SU-DHL-6 (cell line): ENCODE measurements around the gene BMPR1A.

Experiments
- EZH2phosphoT487 ChIP-seq: fragments of 200-600 bp; sonication (generic), shearing (Covaris generic); conservative IDR thresholded peaks from 2 replicates; pipeline ENCODE4 v1.6.1; 2018; ENCODE audit warnings: mild to moderate bottlenecking, antibody characterized with exemption, low read length, moderate library complexity, mixed read lengths
- TF ChIP-seq, protein P1 (sequence below): fragments of 200-600 bp; sonication (generic); IDR thresholded peaks from one replicate; pipeline ENCODE4 v1.5.1; 2017; ENCODE audit warnings: antibody characterized with exemption, mild to moderate bottlenecking, low read length, moderate library complexity; ENCODE audit not compliant: insufficient read depth, poor library complexity, severe bottlenecking

DNA sequence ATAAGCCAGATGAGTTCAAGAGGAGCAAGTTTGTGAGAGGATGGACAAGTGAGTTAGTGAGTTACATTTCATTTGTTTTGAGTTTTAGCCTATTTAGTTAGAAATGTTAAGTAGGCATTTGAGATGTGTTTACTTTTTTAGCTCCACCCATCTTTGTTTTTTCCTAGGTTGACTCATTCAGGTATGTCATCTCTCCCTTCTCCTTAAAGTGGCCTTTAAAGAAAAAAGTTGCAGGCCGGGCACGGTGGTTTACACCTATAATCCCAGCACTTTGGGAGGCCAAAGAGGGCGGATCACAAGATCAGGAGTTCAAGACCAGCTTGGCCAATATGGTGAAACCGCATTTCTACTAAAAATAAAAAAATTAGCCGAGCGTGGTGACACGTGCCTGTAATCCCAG lies 71.2 kb downstream of the BMPR1A start:
- TF ChIP-seq, protein P1, sequence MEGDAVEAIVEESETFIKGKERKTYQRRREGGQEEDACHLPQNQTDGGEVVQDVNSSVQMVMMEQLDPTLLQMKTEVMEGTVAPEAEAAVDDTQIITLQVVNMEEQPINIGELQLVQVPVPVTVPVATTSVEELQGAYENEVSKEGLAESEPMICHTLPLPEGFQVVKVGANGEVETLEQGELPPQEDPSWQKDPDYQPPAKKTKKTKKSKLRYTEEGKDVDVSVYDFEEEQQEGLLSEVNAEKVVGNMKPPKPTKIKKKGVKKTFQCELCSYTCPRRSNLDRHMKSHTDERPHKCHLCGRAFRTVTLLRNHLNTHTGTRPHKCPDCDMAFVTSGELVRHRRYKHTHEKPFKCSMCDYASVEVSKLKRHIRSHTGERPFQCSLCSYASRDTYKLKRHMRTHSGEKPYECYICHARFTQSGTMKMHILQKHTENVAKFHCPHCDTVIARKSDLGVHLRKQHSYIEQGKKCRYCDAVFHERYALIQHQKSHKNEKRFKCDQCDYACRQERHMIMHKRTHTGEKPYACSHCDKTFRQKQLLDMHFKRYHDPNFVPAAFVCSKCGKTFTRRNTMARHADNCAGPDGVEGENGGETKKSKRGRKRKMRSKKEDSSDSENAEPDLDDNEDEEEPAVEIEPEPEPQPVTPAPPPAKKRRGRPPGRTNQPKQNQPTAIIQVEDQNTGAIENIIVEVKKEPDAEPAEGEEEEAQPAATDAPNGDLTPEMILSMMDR: no peak
- TF ChIP-seq EZH2phosphoT487: no peak
